Esophagus muscularis mucosa (tissue), 4 donors: ENCODE measurements around the gene MARVELD3.

Experiments used
- CTCF ChIP-seq, 3 experiments: fragments of 200-600 bp in 2 of 3; fragments of 450-650 bp in 1 of 3; sonication (generic) in 2 of 3; IDR thresholded peaks; one replicate each; pipeline ENCODE4 v1.5.1; 2017 to 2019; ENCODE audit warnings: antibody characterized with exemption in 3 of 3, mild to moderate bottlenecking in 2 of 3, moderate library complexity in 1 of 3
- EP300 ChIP-seq: sonication (generic); formaldehyde crosslinking; IDR thresholded peaks from one replicate; pipeline ENCODE4 v1.6.1; 2017; ENCODE audit warnings: antibody characterized with exemption
- POLR2A ChIP-seq: fragments of 450-650 bp; IDR thresholded peaks from one replicate; pipeline ENCODE4 v1.6.1; 2017; ENCODE audit warnings: antibody characterized with exemption, moderate library complexity, mild to moderate bottlenecking, low read depth

GRCh38 chr16:71635632-71636031 lies 9.6 kb downstream of the MARVELD3 start:
- TF ChIP-seq CTCF (IDR thresholded peaks at IDR 0.05) = no peak
- TF ChIP-seq POLR2A = no peak
- TF ChIP-seq EP300 = no peak
